Fibroblast of skin of left quadriceps (primary cell): ENCODE data around the gene NSD2.

Source experiments
- DNase-seq, 2 experiments: peaks; one replicate each; pipeline ENCODE4 v3.0.0-alpha.2; 2013; ENCODE audit warnings: low read depth in 2 of 2

NSD2 gene

GRCh38 chr4:1970926-1971325 is 99.7 kb downstream of the NSD2 start:
- no peak for DNase-seq

- DNase-seq: no peak
Measured at GRCh38 chr4:1971456-1972200, 100.4 kb downstream of the NSD2 start.

GRCh38 chr4:1972414-1972813 is 101.2 kb downstream of the NSD2 start:
- no peak for DNase-seq

GRCh38 chr4:1973218-1973617 is 102.0 kb downstream of the NSD2 start:
- no peak for DNase-seq

GRCh38 chr4:1973661-1974060 is 102.5 kb downstream of the NSD2 start:
- DNase-seq: no peak

GRCh38 chr4:1974840-1975239 is 103.6 kb downstream of the NSD2 start:
- no peak for DNase-seq

GRCh38 chr4:1975391-1975801 is 104.2 kb downstream of the NSD2 start:
- DNase-seq: no peak

- DNase-seq: no peak
Measured at GRCh38 chr4:1975880-1976279, 104.7 kb downstream of the NSD2 start.

- DNase-seq: no peak
Measured at GRCh38 chr4:1976416-1977352, 105.5 kb downstream of the NSD2 start.

GRCh38 chr4:1978226-1978625 is 107.0 kb downstream of the NSD2 start:
- DNase-seq: no peak

GRCh38 chr4:1978741-1979476 is 107.7 kb downstream of the NSD2 start:
- DNase-seq: no peak

- no peak for DNase-seq
Measured at GRCh38 chr4:1979477-1980196, 108.4 kb downstream of the NSD2 start.

GRCh38 chr4:1980561-1981041 is 109.4 kb downstream of the NSD2 start:
- no peak for DNase-seq

- DNase-seq: no peak
Measured at GRCh38 chr4:1981251-1982058, 110.3 kb downstream of the NSD2 start.

GRCh38 chr4:1982124-1983052 is 111.2 kb downstream of the NSD2 start:
- DNase-seq: no peak

- DNase-seq: no peak
Measured at GRCh38 chr4:1983053-1983845, 112.1 kb downstream of the NSD2 start.

- DNase-seq: no peak
Measured at GRCh38 chr4:1983846-1984405, 112.7 kb downstream of the NSD2 start.
